SKM-1 treated with dmso at 0.1 percent for 144 hours (cell line): ENCODE data around the gene PITX1.

Source experiments
- DNase-seq: peaks from one replicate; lab custom pipeline; 2025; ENCODE audit not compliant: unreplicated experiment; lab: John Stamatoyannopoulos, UW

The PITX1 gene

DNA sequence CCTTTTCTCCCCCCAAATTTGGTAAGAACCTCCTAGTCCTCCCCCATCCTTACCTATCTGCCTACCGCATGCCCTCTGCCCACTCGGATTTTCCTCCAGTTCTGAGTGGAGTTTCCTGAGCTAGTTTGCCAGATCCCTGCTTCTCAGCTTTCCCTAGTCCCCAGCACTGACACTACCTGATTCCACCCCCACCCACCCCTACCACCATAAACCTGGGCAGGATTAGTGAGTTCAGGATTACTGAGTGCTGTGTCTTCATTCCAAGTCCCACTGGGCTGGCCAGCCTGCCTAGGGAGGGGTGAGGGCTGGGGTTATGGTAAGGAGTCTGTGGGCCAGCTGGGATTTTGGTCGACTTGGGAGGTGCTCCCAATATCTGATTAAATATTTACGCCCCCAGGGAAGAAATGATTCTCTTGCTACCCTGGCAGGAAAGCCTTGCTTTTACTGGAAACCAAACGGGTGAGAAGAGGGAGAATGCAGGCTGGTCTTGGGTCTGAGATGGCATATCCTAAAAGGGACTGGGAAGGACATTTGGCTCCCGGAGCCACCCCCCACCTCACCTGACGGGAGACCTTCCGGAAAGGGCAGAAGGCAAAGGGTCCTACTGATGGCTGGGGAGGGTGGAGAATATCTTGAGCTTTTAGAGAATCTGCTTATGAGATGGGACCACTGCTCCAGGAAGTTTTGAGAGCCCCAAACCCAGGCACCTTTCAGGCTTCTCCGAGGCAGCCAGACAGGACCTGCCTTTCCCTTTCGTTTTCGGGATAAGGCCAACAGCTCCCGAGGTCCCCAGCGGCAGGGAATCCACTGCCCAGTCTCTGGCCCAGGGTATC, 3.7 kb downstream of the PITX1 start:
- no peak for DNase-seq

DNA sequence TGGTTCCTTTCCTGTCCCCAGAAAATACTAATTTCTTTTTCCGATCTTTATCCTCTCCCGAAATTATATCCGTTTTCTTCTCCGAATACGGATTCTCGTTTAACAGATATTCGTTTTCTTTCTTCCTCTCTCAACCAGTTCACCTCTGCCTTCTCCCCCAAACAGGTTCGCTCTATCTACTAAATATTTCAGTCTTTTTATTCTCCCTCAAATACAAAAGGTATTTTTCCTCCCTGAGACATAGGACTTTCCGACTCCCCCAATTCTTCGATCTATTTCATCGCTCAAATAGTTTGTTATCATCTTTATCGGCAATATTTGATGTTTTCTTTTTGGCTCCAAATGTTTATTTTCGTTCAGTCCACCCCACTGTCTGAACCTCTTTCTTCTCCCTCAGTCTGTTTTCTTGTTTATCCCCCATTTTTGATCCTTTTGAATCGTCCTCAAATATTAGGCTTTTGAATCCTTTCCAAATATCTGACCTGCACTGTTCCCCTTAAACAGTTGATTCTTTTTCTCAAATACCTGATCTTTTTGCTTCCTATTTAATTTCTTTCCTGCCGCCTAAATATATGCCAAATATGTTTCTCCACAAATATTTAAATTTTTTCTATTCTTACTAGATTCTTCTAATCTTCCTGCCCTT, 4.4 kb downstream of the PITX1 start:
- DNase-seq: no peak

DNA sequence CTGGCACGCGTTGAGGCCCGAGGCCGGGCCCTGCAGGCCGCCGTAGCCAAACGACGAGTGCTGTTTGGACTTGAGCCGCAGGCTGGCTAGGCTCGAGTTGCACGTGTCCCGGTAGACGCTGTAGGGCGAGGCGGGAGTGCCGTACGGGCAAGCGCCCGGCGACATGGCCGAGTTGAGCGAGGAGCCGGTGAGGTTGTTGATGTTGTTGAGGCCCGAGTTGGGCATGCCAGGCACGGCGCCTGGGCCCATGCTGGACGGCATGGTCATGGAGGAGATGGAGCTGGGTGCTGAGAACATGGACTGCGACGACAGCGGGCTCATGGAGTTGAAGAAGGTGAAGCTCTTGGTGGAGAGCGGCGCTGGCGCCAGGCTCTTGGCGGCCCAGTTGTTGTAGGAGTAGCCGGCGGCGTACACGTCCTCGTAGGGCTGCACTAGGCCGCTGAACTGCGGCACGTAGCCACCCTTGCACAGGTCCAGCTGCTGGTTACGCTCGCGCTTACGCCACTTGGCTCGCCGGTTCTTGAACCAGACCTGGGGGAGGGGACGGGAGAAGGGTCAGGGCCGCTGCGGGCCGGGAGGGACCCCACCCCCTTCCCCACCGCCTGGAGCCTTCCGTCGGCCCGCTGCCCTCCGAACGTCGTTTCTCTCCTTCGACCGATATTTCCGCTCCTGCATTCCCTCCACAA, 5.1 kb downstream of the PITX1 start:
- no peak for DNase-seq

DNA sequence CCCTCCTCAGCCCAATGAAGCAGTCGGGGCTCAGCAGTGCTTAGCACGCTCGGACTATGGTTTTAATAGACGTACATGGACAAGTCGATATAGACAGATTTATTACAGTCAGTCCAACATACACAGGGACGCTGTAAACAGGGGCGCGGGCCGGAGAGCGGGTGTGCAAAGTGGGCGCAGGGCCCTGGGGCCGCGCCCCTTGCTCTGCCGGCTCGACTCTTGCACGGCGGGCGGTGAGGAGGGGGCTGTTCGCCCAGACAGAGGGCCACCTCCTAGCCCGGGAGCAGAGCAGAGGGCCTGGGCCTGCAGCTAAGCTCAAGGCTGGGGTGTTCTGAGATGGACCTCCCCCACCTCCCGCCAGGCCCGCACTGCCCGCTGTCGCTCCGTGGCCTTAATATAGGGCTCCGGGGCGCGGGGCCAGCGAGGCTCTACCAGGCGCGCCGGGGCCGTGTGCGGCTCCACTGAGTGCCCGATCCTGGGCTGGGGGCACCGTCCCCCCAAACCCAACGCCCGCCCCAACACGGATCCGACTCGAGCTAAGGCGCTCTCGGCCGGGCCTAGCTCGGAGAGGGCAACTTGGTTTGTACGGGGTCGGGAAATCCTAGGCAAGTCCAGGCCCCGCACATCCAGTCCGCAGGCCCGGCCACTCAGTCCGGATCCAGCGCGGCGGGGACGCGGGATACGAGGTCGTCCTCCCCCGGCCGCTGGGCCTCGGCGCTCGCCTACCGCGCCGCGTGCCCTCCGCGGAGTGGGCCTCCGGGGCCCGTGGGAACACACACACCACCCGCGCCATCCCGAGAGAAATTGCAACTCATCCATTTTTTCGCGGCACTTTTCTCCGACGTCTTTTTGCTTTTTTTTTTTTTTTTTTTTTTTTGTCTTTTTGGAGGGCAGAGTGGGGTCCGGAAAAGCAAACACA, 6.1 kb downstream of the PITX1 start:
- no peak for DNase-seq

DNA sequence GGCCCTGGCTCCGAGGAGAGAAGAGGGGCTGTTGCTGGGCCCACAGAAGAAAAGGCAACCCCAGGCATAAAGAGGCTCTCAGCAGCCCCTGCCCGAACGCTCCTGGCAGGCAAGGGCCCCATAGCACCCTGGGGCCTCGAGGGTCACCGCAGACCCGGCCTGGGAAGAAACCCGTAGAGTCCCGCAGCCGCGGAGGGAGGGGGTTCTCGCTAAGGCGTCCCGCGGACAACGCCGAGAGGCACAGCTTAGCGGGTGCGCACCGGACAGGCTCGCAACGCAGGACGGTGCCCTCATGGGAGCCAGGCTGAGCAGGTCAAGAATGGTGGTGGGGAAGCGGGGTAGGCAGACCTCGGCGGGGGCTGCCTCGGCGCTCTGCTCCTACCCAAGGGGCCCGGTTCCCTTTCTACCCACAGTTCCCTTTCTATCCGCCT, 6.7 kb downstream of the PITX1 start:
- no peak for DNase-seq

DNA sequence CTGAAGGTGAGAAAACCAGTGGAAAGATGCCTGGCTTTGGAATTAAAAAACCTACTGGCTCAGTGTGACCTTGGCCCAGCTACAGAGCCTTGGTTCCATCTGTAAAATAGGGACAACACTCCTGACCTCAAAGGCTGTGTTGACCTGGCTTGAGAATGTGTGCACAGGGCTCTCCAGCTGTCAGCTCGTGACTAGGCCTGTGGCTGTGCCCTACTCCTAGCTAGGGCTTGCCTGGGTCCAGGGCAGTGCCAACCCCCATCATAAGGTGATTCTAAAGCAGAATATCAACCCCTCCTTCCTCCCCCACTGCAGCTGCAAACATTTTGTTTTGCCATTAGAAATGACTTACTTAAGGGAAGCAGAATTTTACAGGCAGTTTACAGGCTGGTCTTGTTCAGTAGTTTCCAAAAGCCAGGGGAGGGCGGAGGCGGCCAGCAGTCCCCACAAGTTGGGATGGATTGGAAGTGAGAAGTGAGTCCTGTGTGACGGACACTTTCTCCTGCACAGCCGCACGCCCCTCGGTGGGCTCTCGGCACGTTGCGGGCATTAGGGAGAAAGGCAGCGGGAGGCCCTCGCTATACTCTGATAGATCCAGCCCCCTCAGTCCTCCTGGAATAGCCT, 7.3 kb downstream of the PITX1 start:
- DNase-seq: no peak

DNA sequence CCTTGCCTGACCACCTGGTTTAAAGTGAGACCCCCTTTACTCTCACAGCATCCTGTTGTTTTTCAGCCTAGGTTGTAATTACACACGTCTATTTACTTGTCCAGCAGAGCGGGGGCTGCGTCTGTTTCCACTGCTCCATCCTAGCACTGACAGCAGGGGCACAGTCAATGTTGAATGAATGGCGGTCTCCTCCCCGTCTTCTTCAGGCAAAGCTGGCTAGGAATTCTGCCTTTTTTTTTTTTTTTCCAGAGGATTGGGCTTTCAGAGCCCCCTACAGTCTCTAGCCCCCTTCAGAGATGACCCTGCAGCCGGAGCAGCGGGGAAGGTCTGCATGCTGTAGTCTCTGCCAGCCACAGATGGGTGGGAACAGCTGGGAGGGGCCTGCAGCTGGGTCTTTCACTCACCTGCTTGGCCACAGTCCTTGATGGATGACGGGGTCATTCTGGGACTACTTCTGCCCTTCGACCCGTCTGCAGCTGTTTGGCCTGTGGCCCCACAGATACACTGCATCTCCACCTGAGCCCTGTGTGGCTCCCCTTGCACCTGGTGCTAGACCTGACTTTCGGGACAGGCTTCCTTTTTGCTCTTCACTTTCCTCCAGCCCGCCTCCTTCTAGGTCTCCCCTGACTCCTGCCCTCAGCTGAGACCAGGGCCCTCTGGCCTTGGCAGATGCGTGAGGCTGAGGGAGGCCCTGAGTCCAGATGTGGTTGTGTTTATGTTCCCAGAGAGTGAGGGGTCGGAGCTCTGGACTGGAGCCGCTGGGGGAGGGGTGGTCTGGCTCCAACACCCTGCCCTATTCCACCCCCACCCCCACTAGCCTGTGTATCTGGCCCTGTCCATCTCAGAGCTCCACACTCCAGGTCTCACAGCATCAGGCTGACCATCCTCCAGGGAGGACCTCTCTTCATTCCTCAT, 8.0 kb downstream of the PITX1 start:
- no peak for DNase-seq

DNA sequence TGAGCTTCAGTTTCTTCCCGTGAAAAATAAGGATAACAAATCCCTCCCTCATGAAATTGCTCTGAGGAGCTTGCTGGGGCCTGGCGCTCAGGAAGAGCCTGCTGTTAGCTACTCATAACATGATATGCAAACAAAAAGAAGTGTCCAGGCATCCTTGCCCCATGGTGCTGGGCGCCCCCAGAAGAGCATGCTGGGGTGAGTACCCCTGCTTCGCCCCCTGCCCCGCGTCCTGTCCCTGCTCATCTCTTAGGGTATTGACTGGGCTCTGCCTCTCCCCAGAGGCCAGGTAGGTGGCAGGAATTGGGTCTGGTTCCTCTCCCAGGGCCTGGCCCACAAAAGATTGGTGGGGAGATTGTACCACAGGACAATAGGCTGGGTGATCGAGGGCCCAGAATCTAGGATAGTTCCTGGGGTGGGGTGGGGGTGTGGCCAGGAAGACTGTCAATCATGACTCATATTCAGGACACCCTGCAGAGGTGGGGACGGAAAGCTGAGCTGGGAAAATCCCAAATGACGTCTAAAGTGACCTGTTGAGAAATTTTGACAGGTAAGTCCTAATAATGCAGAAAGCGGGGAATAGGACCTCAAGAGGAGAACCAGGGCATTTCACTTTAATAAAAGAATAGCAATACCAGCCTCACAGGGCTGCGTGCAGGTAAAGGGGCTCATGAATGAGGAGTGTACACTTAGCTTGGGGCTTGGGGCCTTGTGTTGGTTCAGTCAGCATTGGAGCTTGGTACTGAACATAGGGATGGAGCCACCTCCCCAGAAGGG, 8.9 kb downstream of the PITX1 start:
- no peak for DNase-seq

DNA sequence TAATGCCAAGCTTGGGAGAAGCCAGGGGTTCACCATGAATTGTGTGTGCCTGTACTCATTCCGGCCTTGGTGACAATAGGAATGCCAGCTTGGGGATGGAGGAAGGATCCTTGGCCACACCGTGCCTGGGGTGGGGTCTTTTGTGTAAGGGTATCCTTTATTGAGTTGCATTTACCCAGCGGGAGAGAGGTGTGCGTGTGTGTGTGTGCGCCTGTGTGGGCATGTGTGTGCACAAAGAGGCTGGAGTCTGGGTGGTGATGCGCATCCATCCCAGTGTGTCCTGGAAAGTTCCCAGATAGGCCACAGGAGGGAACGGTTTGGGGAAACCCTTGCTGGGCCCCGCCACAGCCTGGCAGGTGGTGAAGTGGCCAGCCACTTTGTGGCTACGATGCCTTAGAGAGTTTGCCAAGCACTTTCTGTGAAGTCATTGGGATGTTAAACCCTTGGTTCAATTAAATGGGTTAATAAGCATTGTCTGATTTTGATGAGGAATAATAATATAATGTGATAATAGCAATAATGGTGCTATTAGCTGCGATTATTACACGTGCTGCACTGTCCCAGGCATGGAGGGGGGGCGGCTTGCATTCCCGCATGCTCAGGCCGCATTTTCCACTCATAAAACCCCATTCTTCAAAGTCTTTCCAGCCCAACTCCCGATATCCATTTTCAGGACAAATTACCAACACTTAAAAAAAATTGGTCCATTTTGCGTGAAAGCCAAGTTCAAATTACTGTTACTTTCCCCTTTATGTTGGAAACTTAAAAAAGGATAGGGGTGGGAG, 13.7 kb downstream of the PITX1 start:
- no peak for DNase-seq

DNA sequence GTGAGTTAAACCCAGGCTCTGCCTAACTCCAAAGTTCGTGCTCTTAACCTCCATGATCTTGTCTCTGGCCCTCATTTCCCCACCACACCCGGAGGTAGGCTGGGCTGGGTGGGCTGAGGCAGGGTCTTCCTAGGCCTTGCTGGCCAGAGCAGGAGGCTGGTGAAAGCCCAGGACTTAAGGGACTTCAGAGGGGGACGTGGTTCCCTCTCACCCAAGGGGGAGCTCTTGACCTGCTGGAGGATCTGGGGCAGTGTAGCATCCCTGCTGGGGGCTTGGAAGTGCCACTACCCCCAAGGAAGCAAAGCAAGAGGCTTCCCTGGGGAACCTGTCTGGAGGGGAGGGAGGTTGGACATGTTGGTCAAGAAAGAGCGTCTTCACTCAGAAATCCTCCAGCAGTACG, 14.7 kb downstream of the PITX1 start:
- DNase-seq: no peak

DNA sequence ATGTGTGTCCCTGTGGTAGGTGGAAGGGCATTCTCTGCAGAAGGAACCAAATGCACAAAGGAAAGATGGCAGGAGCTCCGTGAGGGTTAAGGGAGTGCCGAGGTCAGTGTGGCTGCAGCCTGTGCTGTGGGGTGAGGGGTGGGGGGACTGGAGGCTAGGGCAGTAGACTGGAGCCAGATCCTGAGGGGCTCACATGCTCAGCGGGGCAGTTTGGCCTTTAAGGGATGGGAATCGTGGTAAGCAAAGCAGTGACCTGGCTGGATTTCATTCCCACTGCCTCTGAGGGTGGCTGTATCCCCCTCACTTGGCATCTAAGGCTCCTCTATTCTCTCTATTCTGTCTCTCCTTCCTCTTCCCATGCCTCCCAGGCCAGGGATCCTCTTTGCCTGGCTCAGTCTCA, 15.6 kb downstream of the PITX1 start:
- DNase-seq: no peak

DNA sequence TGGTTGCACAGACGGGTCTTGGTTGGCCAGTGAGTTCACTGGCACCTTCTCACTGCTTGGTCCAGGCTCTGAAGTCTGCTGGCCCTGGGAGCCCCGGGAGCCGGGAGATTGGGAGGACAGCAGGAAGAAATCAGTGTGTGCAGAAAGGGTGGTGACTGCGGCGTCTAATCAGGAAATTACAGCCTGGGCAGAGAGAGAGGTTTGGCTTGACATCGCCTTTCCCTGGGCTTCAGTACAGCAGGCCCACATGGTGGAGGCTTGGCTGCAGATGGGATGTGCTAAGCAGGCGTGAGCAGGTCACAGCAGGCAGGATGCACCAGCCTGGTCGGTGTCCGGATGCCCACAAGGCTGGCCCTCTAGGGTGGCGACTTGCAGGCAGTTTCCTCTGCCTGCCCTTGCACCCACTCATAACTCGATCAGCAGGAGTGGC, 17.2 kb downstream of the PITX1 start:
- no peak for DNase-seq

DNA sequence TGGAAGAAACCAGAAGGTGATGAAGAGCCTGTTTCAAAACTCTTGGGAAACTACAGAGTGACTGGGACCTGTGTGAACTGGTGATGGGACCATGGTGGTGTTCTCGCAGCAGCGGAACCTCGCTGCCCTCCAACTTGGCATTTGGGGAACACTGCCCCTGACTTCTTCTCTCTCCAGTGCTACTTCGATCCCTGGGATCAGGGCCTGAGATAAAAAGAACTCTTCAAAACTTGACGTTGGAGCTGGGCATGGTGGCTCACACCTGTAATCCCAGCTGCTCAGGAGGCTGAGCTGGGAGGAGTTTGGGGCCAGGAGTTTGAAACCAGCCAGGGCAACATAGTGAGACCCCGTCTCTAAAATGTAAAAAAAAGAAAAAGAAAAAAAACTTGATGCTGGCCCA, 18.1 kb downstream of the PITX1 start:
- DNase-seq: no peak

DNA sequence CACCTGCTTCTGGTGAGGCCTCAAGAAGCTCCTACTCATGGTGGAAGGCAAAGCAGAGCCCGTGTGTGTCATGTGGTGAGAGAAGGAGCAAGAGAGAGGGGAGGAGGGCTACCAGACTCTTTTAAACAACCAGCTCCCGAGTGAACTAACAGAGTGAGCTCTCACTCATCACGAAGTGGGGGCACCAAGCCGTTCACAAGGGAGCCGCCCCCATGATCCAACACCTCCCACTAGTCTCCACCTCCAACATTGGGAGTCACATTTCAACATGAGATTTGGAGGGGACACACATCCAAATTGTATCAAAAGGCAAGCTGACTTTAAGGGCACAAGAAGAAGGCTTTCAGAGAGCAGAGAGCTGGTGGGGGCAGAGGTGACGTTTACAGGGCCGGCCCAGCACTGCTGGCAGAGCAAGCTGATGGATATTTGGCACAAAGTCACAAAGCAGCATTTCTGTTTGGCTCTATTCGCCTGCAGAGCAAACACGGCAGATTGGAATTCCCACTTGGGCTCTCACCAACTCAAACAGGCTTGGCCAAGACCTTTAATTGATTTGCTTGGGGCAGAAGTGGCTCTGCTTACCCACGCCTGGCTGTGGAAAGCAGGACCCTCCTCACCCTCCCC, 20.0 kb downstream of the PITX1 start:
- DNase-seq: no peak

DNA sequence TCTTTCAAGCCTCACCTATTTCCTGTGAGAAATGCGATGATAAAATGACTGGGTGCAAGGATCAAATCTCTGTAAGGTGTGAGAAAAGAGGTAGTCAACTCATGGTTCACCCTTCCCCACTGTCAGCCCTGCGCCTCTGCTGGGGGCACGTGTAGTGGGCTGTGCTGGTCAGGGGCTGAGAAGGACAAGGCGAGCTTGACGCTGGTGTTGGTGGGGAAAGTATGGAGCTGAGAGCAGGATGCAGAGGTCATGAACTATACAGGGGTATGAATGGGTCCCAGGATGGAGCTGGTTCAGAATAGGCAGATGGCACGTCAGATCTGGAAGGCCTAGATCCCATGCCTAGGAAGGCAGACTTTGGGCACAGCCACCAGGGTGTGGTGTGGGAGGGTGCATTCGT, 20.6 kb downstream of the PITX1 start:
- DNase-seq: no peak

DNA sequence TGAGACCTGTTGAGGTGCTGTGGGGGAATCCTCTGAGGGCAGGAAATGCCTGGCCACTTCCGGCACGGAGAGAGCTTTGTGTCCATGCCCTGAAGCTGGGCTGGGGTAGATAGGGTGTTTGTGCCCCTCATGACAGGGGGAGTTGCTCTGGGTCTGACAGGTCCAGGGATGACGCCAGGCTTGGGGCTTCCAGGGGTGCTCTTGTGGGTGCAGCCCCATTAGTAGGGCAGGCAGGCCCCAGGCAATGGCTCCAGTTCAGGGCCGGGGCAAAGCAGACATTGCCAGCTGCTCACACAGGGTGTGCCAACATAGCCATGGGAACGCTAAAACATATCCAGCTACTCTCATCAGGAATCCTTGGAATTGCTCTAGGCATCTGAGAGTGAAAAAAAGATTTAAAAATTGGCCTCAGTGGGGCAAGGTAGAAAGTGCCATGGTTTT, 21.1 kb downstream of the PITX1 start:
- DNase-seq: no peak

DNA sequence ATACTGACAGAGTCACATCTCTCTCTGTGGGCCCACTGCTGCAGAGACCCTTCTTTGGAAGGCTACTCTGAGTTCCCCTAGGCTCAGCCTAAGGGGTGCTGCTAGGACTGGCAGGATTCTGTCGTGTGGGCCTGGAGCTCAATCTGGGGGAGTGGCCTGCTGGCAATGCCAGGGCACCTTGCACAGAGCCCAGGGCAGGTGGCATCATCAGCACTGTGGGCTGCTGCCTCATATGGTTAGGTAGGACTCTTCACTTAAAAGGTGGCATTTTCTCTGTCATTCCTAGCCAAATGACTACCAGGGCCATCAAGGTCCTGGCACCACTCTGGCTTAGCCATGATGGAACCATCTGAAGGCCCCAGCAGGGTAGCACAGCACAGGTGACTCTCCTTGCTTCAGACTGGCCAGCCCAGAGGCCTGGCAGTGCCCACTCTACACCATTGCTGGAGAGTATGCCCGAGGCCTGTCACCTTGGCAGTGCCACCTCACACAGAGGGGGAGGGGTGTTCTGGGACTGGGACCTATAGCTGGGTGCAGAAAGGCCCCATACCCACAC, 21.9 kb downstream of the PITX1 start:
- no peak for DNase-seq
